GM12873 (cell line): ENCODE data around the gene TNRC18.
A peak's percentile ranks its signal among the peaks of the same experiment; 100 is the strongest.

Experiments
- CTCF ChIP-seq: IDR thresholded peaks from 2 replicates; pipeline ENCODE4 v1.5.1; 2012; ENCODE audit warnings: low read depth, mild to moderate bottlenecking, moderate library complexity, low read length, control low read depth; ENCODE audit not compliant: insufficient read depth; ENCODE audit errors: missing control alignments

Gene TNRC18

GRCh38 chr7:5291301-5291700 is 132.3 kb downstream of the TNRC18 start:
- TF ChIP-seq CTCF, result no peak

- TF ChIP-seq CTCF, result no peak
Observed at GRCh38 chr7:5289355-5289754, 134.3 kb downstream of the TNRC18 start.

- no peak for TF ChIP-seq CTCF
Observed at GRCh38 chr7:5287802-5288201, 135.8 kb downstream of the TNRC18 start.

- no peak for TF ChIP-seq CTCF
Observed at GRCh38 chr7:5286933-5287332, 136.7 kb downstream of the TNRC18 start.

GRCh38 chr7:5284304-5285281 is 139.0 kb downstream of the TNRC18 start:
- peak; percentile 59 for TF ChIP-seq CTCF

GRCh38 chr7:5283421-5284303 is 140.0 kb downstream of the TNRC18 start:
- TF ChIP-seq CTCF, result no peak
